ENCODE results near the gene CSAD. TPM values are rescaled to one million over a fixed set of nuclear protein-coding genes. Genes with fewer than 3 reads are reported as not detected.

The CSAD gene
- total RNA-seq, 6 donors from 2014 or later = 19.8 to 164 (median 28.6) TPM

GRCh38 chr12:53151039-53151438 is 29.7 kb downstream of the CSAD start:
- Histone ChIP-seq H3K27ac (no peak overlapping the region), H3K4me3 (no peak overlapping the region), H3K9me3 (no peaks in the 10 kb centered on the region), H3K36me3 (no peaks in the 10 kb centered on the region), H3K27me3 (no peaks in the 10 kb centered on the region), H3K4me1 (no peaks in the 10 kb centered on the region)
- 89 to 90% methylated on average over 6 of the region's 6 CpGs for WGBS, 2 donors
- TF ChIP-seq EP300 (IDR thresholded peaks at IDR 0.05) (no peak), POLR2AphosphoS5 (IDR thresholded peaks at IDR 0.05) (no peak), POLR2A (IDR thresholded peaks at IDR 0.05) (no peak), CTCF (IDR thresholded peaks at IDR 0.05) (no peak)
- no peak for DNase-seq
- ATAC-seq (ENCODE audit: low FRiP score in 2 of 2) = no peak

GRCh38 chr12:53147653-53148052 is 33.1 kb downstream of the CSAD start:
- Histone ChIP-seq H3K4me1 (no peaks in the 10 kb centered on the region), H3K27ac (no peak overlapping the region), H3K4me3 (no peak overlapping the region), H3K36me3 (no peaks in the 10 kb centered on the region), H3K9me3 (no peaks in the 10 kb centered on the region), H3K27me3 (no peaks in the 10 kb centered on the region)
- 89 to 93% methylated on average over 15 of the region's 15 CpGs for WGBS, 2 donors
- no peak for ATAC-seq (ENCODE audit: low FRiP score in 2 of 2)
- DNase-seq = no peak
- TF ChIP-seq POLR2AphosphoS5 (IDR thresholded peaks at IDR 0.05) = no peak
- TF ChIP-seq POLR2A (IDR thresholded peaks at IDR 0.05) = no peak
- TF ChIP-seq CTCF (IDR thresholded peaks at IDR 0.05) = no peak
- TF ChIP-seq EP300 (IDR thresholded peaks at IDR 0.05) = no peak

DNA sequence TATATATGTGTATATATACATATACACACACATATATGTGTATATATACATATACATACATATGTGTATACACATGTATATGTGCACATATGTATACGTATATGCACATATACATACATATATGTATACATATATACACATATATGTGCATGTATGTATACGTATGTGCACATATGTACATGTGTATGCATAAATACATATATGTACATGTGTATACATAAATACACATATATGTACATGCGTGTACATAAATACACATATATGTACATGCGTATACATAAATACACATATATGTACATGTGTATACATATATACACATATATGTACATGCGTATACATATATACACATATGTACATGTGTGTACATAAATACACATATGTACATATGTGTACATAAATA is 33.5 kb downstream of the CSAD start:
- no peak for ATAC-seq (ENCODE audit: low FRiP score in 2 of 2)
- 89 to 92% methylated on average over 5 of the region's 5 CpGs for WGBS, 2 donors
- TF ChIP-seq POLR2A (IDR thresholded peaks at IDR 0.05) = no peak
- no peak for TF ChIP-seq EP300 (IDR thresholded peaks at IDR 0.05)
- no peak for TF ChIP-seq POLR2AphosphoS5 (IDR thresholded peaks at IDR 0.05)
- no peak for TF ChIP-seq CTCF (IDR thresholded peaks at IDR 0.05)
- no peak overlapping the region for H3K4me3 ChIP-seq
- DNase-seq = no peak
- H3K4me1 ChIP-seq = no peaks in the 10 kb centered on the region
- no peaks in the 10 kb centered on the region for H3K36me3 ChIP-seq
- no peak overlapping the region for H3K27ac ChIP-seq
- no peaks in the 10 kb centered on the region for H3K27me3 ChIP-seq
- no peaks in the 10 kb centered on the region for H3K9me3 ChIP-seq

- ATAC-seq (ENCODE audit: low FRiP score in 2 of 2) = no peak
- WGBS, 2 donors = 90 to 91% methylated on average over 5 of the region's 5 CpGs
- no peak for DNase-seq
Observed at GRCh38 chr12:53145383-53146260, 35.1 kb downstream of the CSAD start.

More at GRCh38 chr12:53145383-53146260, 35.1 kb downstream of the CSAD start:
- Histone ChIP-seq H3K4me3 (no peak overlapping the region), H3K36me3 (no peaks in the 10 kb centered on the region), H3K27ac (no peak overlapping the region), H3K27me3 (no peaks in the 10 kb centered on the region), H3K9me3 (no peaks in the 10 kb centered on the region), H3K4me1 (no peaks in the 10 kb centered on the region)
- no peak for TF ChIP-seq CTCF (IDR thresholded peaks at IDR 0.05)
- TF ChIP-seq POLR2AphosphoS5 (IDR thresholded peaks at IDR 0.05) = no peak
- no peak for TF ChIP-seq POLR2A (IDR thresholded peaks at IDR 0.05)
- TF ChIP-seq EP300 (IDR thresholded peaks at IDR 0.05) = no peak
